ENCODE data around the gene LRG1. TPM values are rescaled to one million over a fixed set of nuclear protein-coding genes. Genes with fewer than 3 reads are reported as not detected.
A peak's percentile ranks its signal among the peaks of the same experiment; 100 is the strongest.

Gene LRG1
- total RNA-seq, 2 donors from 2014 or later = 0.86 to 1.4 TPM

GRCh38 chr19:4584670-4585460 lies 45.0 kb upstream of the LRG1 start:
- peaks cover 35% of the 10 kb centered on the region for H3K27me3 Mint-ChIP-seq (ENCODE audit: insufficient read depth)
- H3K9ac ChIP-seq (ENCODE audit: extremely low read depth, low read length, poor library complexity, severe bottlenecking) = peak overlapping the region; percentile 41
- DNase-seq = peak; percentile 84

GRCh38 chr19:4583961-4584669 lies 44.3 kb upstream of the LRG1 start:
- Histone ChIP-seq H3K9ac (ENCODE audit: extremely low read depth, low read length, poor library complexity, severe bottlenecking) (peak overlapping the region; percentile 41), H3K27ac (ENCODE audit: low read depth, low read length) (peak overlapping the region; percentile 38), H3K27me3 (ENCODE audit: control insufficient read depth, insufficient read depth, low read length, poor library complexity, severe bottlenecking) (peaks cover 26% of the 10 kb centered on the region), H3K4me1 (ENCODE audit: control insufficient read depth, insufficient read depth, low read length) (no peaks in the 10 kb centered on the region), H3K4me3 (ENCODE audit: low read length) (peak overlapping the region; percentile 74), H3K36me3 (ENCODE audit: control insufficient read depth, insufficient read depth, low read length) (no peaks in the 10 kb centered on the region), H3K9me3 (ENCODE audit: control insufficient read depth, low read length) (no peaks in the 10 kb centered on the region)
- no peaks in the 10 kb centered on the region for H3K36me3 Mint-ChIP-seq (ENCODE audit: low read depth)
- no peak overlapping the region for H3K27ac Mint-ChIP-seq
- peak; percentile 91 for DNase-seq
- no peak for TF ChIP-seq CTCF (conservative IDR thresholded peaks at IDR 0.05)
- H3K27me3 Mint-ChIP-seq (ENCODE audit: insufficient read depth) = peaks cover 41% of the 10 kb centered on the region
- H3K4me3 Mint-ChIP-seq = peak overlapping the region; percentile 45
- 2 to 7% methylated on average over 25 to 49 of the region's 49 CpGs for WGBS, 2 experiments (ENCODE audit: insufficient coverage in 1 of 2, insufficient read length in 1 of 2)
- no peaks in the 10 kb centered on the region for H3K9me3 Mint-ChIP-seq
- H3K4me1 Mint-ChIP-seq = no peaks in the 10 kb centered on the region

More at GRCh38 chr19:4584670-4585460, 45.0 kb upstream of the LRG1 start:
- Histone ChIP-seq H3K9me3 (ENCODE audit: control insufficient read depth, low read length) (no peaks in the 10 kb centered on the region), H3K4me1 (ENCODE audit: control insufficient read depth, insufficient read depth, low read length) (no peaks in the 10 kb centered on the region), H3K27ac (ENCODE audit: low read depth, low read length) (peak overlapping the region; percentile 38), H3K27me3 (ENCODE audit: control insufficient read depth, insufficient read depth, low read length, poor library complexity, severe bottlenecking) (peaks cover 18% of the 10 kb centered on the region), H3K4me3 (ENCODE audit: low read length) (peak overlapping the region; percentile 74), H3K36me3 (ENCODE audit: control insufficient read depth, insufficient read depth, low read length) (no peaks in the 10 kb centered on the region)
- H3K9me3 Mint-ChIP-seq = no peaks in the 10 kb centered on the region
- no peaks in the 10 kb centered on the region for H3K36me3 Mint-ChIP-seq (ENCODE audit: low read depth)
- TF ChIP-seq CTCF (conservative IDR thresholded peaks at IDR 0.05) = no peak
- WGBS, 2 experiments (ENCODE audit: insufficient coverage in 1 of 2, insufficient read length in 1 of 2) = 9 to 10% methylated on average over 19 to 43 of the region's 45 CpGs
- no peaks in the 10 kb centered on the region for H3K4me1 Mint-ChIP-seq
- peak overlapping the region; percentile 45 for H3K4me3 Mint-ChIP-seq
- no peak overlapping the region for H3K27ac Mint-ChIP-seq

GRCh38 chr19:4582980-4583842 lies 43.4 kb upstream of the LRG1 start:
- TF ChIP-seq CTCF (conservative IDR thresholded peaks at IDR 0.05) = no peak
- H3K9me3 ChIP-seq (ENCODE audit: control insufficient read depth, low read length) = no peaks in the 10 kb centered on the region
- H3K4me3 ChIP-seq (ENCODE audit: low read length) = no peak overlapping the region
- H3K9me3 Mint-ChIP-seq = no peaks in the 10 kb centered on the region
- WGBS, 2 experiments (ENCODE audit: insufficient coverage in 1 of 2, insufficient read length in 1 of 2) = 82 to 83% methylated on average over 2 to 16 of the region's 16 CpGs
- H3K36me3 ChIP-seq (ENCODE audit: control insufficient read depth, insufficient read depth, low read length) = no peaks in the 10 kb centered on the region
- H3K9ac ChIP-seq (ENCODE audit: extremely low read depth, low read length, poor library complexity, severe bottlenecking) = no peak overlapping the region
- H3K27me3 Mint-ChIP-seq (ENCODE audit: insufficient read depth) = peaks cover 45% of the 10 kb centered on the region
- H3K27me3 ChIP-seq (ENCODE audit: control insufficient read depth, insufficient read depth, low read length, poor library complexity, severe bottlenecking) = peaks cover 27% of the 10 kb centered on the region
- H3K4me3 Mint-ChIP-seq = peak overlapping the region; percentile 21
- H3K27ac Mint-ChIP-seq = no peak overlapping the region
- peak; percentile 42 for DNase-seq
- H3K4me1 ChIP-seq (ENCODE audit: control insufficient read depth, insufficient read depth, low read length) = no peaks in the 10 kb centered on the region
- H3K4me1 Mint-ChIP-seq = no peaks in the 10 kb centered on the region
- H3K27ac ChIP-seq (ENCODE audit: low read depth, low read length) = no peak overlapping the region
- no peaks in the 10 kb centered on the region for H3K36me3 Mint-ChIP-seq (ENCODE audit: low read depth)
